ENCODE measurements around the gene PPP2R2D. TPM values are rescaled to one million over a fixed set of nuclear protein-coding genes. Genes with fewer than 3 reads are reported as not detected.

PPP2R2D gene
- polyA plus RNA-seq, 2 donors: 14.5 to 19.3 TPM

GRCh38 chr10:132004052-132004451 lies 103.2 kb downstream of the PPP2R2D start:
- H3K27ac ChIP-seq (ENCODE audit: low read depth in 2 of 2, low read length in 1 of 2): no peak overlapping the region
- WGBS, 2 donors: 71 to 75% methylated on average over 10 of the region's 10 CpGs
- peaks cover 0 to 6% of the 10 kb centered on the region in 2 donors for H3K9me3 ChIP-seq (ENCODE audit: control insufficient read depth in 2 of 2, insufficient read depth in 1 of 2, low read depth in 1 of 2, low read length in 1 of 2)
- no peaks in the 10 kb centered on the region for H3K27me3 ChIP-seq (ENCODE audit: control insufficient read depth in 1 of 2, insufficient read depth in 2 of 2, low read length in 2 of 2)
- H3K36me3 ChIP-seq (ENCODE audit: control insufficient read depth in 2 of 2, insufficient read depth in 2 of 2, low read length in 1 of 2): no peaks in the 10 kb centered on the region
- peaks cover 0 to 1% of the 10 kb centered on the region in 2 donors for H3K4me1 ChIP-seq (ENCODE audit: control insufficient read depth in 2 of 2, insufficient read depth in 2 of 2, low read length in 1 of 2)
- no peak overlapping the region for H3K4me3 ChIP-seq (ENCODE audit: low read depth in 1 of 2, low read length in 2 of 2)

DNA sequence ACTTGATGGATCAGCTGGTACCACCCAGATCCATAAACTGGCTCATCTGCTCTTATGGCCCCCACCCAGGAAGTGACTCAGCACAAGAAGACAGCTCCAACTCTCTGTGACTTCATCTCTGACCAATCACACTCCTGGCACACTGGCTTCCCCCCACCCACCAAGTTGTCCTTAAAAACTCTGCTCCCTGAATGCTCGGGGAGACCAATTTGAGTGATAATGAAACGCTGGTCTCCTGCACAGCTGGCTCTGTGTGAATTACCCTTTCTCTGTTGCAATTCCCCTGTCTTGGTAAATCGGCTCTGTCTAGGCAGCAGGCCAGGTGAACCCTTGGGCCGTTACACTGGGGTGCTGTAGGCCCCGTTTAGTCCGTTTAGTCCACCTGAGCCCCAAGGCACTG lies 104.3 kb downstream of the PPP2R2D start:
- H3K4me1 ChIP-seq (ENCODE audit: control insufficient read depth in 2 of 2, insufficient read depth in 2 of 2, low read length in 1 of 2): peaks cover 0 to 3% of the 10 kb centered on the region in 2 donors
- no peaks in the 10 kb centered on the region for H3K36me3 ChIP-seq (ENCODE audit: control insufficient read depth in 2 of 2, insufficient read depth in 2 of 2, low read length in 1 of 2)
- 93 to 94% methylated on average over 6 of the region's 6 CpGs for WGBS, 2 donors
- H3K27ac ChIP-seq (ENCODE audit: low read depth in 2 of 2, low read length in 1 of 2): no peak overlapping the region
- no peaks in the 10 kb centered on the region for H3K27me3 ChIP-seq (ENCODE audit: control insufficient read depth in 1 of 2, insufficient read depth in 2 of 2, low read length in 2 of 2)
- no peak overlapping the region for H3K4me3 ChIP-seq (ENCODE audit: low read depth in 1 of 2, low read length in 2 of 2)
- peaks cover 0 to 6% of the 10 kb centered on the region in 2 donors for H3K9me3 ChIP-seq (ENCODE audit: control insufficient read depth in 2 of 2, insufficient read depth in 1 of 2, low read depth in 1 of 2, low read length in 1 of 2)

DNA sequence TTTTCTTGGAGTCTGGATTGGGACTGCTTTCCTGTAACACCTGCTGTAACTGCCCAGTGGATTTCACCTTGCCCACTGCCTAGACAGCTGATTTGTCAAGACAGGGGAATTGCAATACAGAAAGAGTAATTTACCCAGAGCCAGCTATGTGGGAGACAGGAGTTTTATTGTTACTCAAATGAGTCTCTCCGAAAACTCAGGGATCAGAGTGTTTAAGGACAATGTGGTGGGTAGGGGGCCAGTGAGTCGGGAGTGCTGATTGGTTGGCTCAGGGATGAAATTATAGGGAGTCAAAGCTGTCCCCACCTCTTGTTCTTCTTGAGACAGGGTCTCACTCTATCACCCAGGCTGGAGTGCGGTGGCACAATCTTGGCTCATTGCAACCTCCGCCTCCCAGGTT lies 106.2 kb downstream of the PPP2R2D start:
- Histone ChIP-seq H3K27me3 (ENCODE audit: control insufficient read depth in 1 of 2, insufficient read depth in 2 of 2, low read length in 2 of 2) (no peaks in the 10 kb centered on the region), H3K9me3 (ENCODE audit: control insufficient read depth in 2 of 2, insufficient read depth in 1 of 2, low read depth in 1 of 2, low read length in 1 of 2) (peaks cover 0 to 6% of the 10 kb centered on the region in 2 donors), H3K4me1 (ENCODE audit: control insufficient read depth in 2 of 2, insufficient read depth in 2 of 2, low read length in 1 of 2) (peaks cover 0 to 3% of the 10 kb centered on the region in 2 donors), H3K4me3 (ENCODE audit: low read depth in 1 of 2, low read length in 2 of 2) (no peak overlapping the region), H3K36me3 (ENCODE audit: control insufficient read depth in 2 of 2, insufficient read depth in 2 of 2, low read length in 1 of 2) (no peaks in the 10 kb centered on the region), H3K27ac (ENCODE audit: low read depth in 2 of 2, low read length in 1 of 2) (no peak overlapping the region)
- 88 to 92% methylated on average over 4 of the region's 4 CpGs for WGBS, 2 donors

- H3K27me3 ChIP-seq (ENCODE audit: control insufficient read depth in 1 of 2, insufficient read depth in 2 of 2, low read length in 2 of 2): no peaks in the 10 kb centered on the region
- no peak overlapping the region for H3K27ac ChIP-seq (ENCODE audit: low read depth in 2 of 2, low read length in 1 of 2)
- WGBS, 2 donors: 84 to 89% methylated on average over 10 of the region's 10 CpGs
- H3K36me3 ChIP-seq (ENCODE audit: control insufficient read depth in 2 of 2, insufficient read depth in 2 of 2, low read length in 1 of 2): no peaks in the 10 kb centered on the region
- H3K4me3 ChIP-seq (ENCODE audit: low read depth in 1 of 2, low read length in 2 of 2): no peak overlapping the region
- H3K4me1 ChIP-seq (ENCODE audit: control insufficient read depth in 2 of 2, insufficient read depth in 2 of 2, low read length in 1 of 2): peaks cover 0 to 3% of the 10 kb centered on the region in 2 donors
- H3K9me3 ChIP-seq (ENCODE audit: control insufficient read depth in 2 of 2, insufficient read depth in 1 of 2, low read depth in 1 of 2, low read length in 1 of 2): peaks cover 0 to 6% of the 10 kb centered on the region in 2 donors
These were observed 106.9 kb downstream of the PPP2R2D start for GRCh38 chr10:132007681-132008080.

Other genes with a start within 250 kb of the PPP2R2D start
- gene BNIP3, start 80.9 kb downstream of the PPP2R2D start, polyA plus RNA-seq: 10 to 100 TPM; 17.4 to 23.9 TPM
- gene JAKMIP3, start 164.9 kb downstream of the PPP2R2D start, polyA plus RNA-seq: under 1 TPM; 0.09 to 0.12 TPM

All from esophagus (tissue), 2 donors.